Suprapubic skin (tissue), 4 donors: Measurements from ENCODE around the gene ARIH1. TPM values are rescaled to one million over a fixed set of nuclear protein-coding genes. Genes with fewer than 3 reads are reported as not detected.

Experiments
- DNase-seq, 2 donors: peaks; one replicate each; pipeline ENCODE4 v3.0.0-alpha.2; 2019; ENCODE audit warnings: low spot score in 2 of 2
- H3K27ac ChIP-seq: fragments of 200-600 bp; sonication (generic); one replicate; pipeline ENCODE4 v1.5.1; 2019
- H3K27me3 ChIP-seq: fragments of 200-600 bp; sonication (generic); one replicate; pipeline ENCODE4 v1.5.1; 2019
- H3K36me3 ChIP-seq: fragments of 200-600 bp; sonication (generic); one replicate; pipeline ENCODE4 v1.5.1; 2019
- H3K4me1 ChIP-seq: fragments of 200-600 bp; sonication (generic); one replicate; pipeline ENCODE4 v1.5.1; 2019
- H3K4me3 ChIP-seq: fragments of 200-600 bp; sonication (generic); one replicate; pipeline ENCODE4 v1.5.1; 2019; ENCODE audit warnings: mild to moderate bottlenecking
- H3K9me3 ChIP-seq: fragments of 200-600 bp; sonication (generic); one replicate; pipeline ENCODE4 v1.5.1; 2019
- CTCF ChIP-seq, 2 donors: fragments of 200-600 bp in 1 of 2; fragments of 450-650 bp in 1 of 2; sonication (generic) in 1 of 2; IDR thresholded peaks; one replicate each; pipeline ENCODE4 v1.5.1; 2016 to 2019; ENCODE audit warnings: antibody characterized with exemption in 2 of 2, mild to moderate bottlenecking in 1 of 2, moderate library complexity in 1 of 2
- EP300 ChIP-seq: sonication (generic); formaldehyde crosslinking; IDR thresholded peaks from one replicate; pipeline ENCODE4 v1.6.1; 2017; ENCODE audit warnings: antibody characterized with exemption
- POLR2A ChIP-seq, 2 donors: fragments of 450-650 bp; IDR thresholded peaks; one replicate each; pipeline ENCODE4 v1.6.1; 2017; ENCODE audit warnings: antibody characterized with exemption in 2 of 2, mild to moderate bottlenecking in 2 of 2, moderate library complexity in 2 of 2
- POLR2AphosphoS5 ChIP-seq, 3 donors: sonication (generic); formaldehyde crosslinking; IDR thresholded peaks; one replicate each; pipeline ENCODE4 v1.6.1; 2017; ENCODE audit warnings: antibody characterized with exemption in 3 of 3
- WGBS: methylation state at CpG from one replicate; pipeline ENCODE4 v1.1.5; 2018; 5-methylcytosine and 5-hydroxymethylcytosine counted together
- total RNA-seq, 4 donors: library from RNA; depleted of rRNA; stranded (reverse); fragments of >200 nt; gene quantifications; one replicate each; pipeline ENCODE4 v1.1.0, GENCODE V29; 2016

ARIH1 gene
- total RNA-seq, 4 donors from 2014 or later: 73.1 to 84.8 (median 78.0) TPM

- peaks cover 61% of the 10 kb centered on the region for H3K4me1 ChIP-seq
- 70% methylated on average over 1 of the region's 1 CpG for WGBS
- H3K36me3 ChIP-seq: no peaks in the 10 kb centered on the region
Measured at GRCh38 chr15:72487070-72487797, 13.1 kb downstream of the ARIH1 start.

DNA sequence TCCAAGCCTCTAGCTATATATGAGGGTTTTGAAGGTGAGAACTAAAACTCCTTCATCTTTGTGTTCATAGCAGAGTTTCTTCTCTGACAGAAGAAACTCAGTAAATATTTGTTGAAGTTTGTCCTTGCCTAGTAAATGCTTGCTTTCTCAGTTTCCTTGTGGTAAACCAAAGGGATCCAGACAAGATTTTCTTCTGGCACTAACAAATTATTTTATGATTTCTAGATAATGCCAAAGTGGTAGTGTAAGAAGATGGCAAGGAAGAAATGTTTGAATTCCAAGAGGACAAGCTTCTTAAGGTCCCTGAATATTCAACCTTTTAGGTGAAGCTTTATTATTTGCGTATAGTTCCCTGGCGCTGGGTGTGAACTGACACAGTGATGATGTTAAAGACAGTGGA is 14.4 kb downstream of the ARIH1 start:
- peaks cover 68% of the 10 kb centered on the region for H3K4me1 ChIP-seq
- no peak overlapping the region for H3K27ac ChIP-seq
- H3K9me3 ChIP-seq: no peaks in the 10 kb centered on the region
- no peaks in the 10 kb centered on the region for H3K27me3 ChIP-seq
- no peak for DNase-seq
- H3K36me3 ChIP-seq: no peaks in the 10 kb centered on the region
- 95% methylated on average over 2 of the region's 2 CpGs for WGBS
- H3K4me3 ChIP-seq: no peak overlapping the region
- TF ChIP-seq CTCF (IDR thresholded peaks at IDR 0.05) (no peak), EP300 (no peak), POLR2AphosphoS5 (IDR thresholded peaks at IDR 0.05) (no peak), POLR2A (IDR thresholded peaks at IDR 0.05) (no peak)

More at GRCh38 chr15:72487070-72487797, 13.1 kb downstream of the ARIH1 start:
- Histone ChIP-seq H3K9me3 (no peaks in the 10 kb centered on the region), H3K27ac (no peak overlapping the region), H3K27me3 (no peaks in the 10 kb centered on the region), H3K4me3 (no peak overlapping the region)
- no peak for TF ChIP-seq EP300
- DNase-seq: no peak

DNA sequence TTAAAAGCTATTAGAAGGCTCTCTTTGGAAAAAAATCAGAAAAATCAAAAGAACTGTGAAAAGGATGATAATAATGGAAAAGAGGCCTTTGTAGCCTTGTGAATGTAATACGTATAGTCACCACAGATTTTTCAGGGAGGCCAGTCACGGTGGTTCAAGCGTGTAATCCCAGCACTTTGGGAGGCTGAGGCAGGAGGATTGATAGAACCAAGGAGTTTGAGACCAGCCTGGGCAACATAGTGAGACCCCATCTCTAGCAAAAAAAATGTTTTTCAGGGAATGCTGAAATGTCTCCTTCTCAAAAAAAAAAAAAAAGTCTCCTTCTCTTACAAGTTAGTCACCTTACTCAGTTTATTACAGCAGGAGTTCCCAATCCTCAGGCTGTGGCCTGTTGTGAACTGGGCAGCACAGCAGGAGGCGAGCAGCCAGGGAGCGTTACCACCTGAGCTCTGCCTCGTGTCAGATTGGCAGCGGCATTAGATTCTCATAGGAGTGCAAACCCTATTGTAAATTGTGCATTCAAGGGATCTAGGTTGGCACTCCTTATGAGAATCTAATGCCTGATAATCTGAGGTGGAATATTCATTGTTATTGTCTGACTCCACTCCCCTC is 15.9 kb downstream of the ARIH1 start:
- peaks cover 81% of the 10 kb centered on the region for H3K4me1 ChIP-seq
- no peaks in the 10 kb centered on the region for H3K36me3 ChIP-seq
- no peak for DNase-seq
- no peaks in the 10 kb centered on the region for H3K27me3 ChIP-seq
- H3K27ac ChIP-seq: no peak overlapping the region
- 94% methylated on average over 7 of the region's 7 CpGs for WGBS
- TF ChIP-seq CTCF (IDR thresholded peaks at IDR 0.05) (no peak), POLR2AphosphoS5 (IDR thresholded peaks at IDR 0.05) (no peak), EP300 (no peak), POLR2A (IDR thresholded peaks at IDR 0.05) (no peak)
- H3K4me3 ChIP-seq: no peak overlapping the region
- H3K9me3 ChIP-seq: no peaks in the 10 kb centered on the region

DNA sequence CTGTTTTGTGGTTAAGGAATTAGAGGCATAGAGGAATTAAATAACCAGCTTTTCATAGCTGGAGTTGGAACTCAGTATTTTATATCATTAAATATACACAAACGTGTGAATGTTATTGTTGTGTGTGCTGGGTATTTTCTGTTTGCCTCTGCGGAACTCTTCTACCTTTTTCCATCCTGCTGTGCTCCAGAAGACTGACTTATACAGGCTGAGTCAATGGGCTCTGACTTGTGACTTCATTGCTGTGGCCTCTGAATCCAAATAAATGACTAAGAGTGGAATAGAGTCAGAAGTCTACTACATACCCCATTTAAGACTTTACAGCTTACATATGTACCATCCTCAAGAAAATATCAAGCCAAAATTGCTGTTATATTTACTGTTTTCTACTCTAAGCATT is 17.6 kb downstream of the ARIH1 start:
- WGBS: 32% methylated on average over 2 of the region's 2 CpGs
- Histone ChIP-seq H3K27ac (no peak overlapping the region), H3K27me3 (no peaks in the 10 kb centered on the region), H3K36me3 (no peaks in the 10 kb centered on the region), H3K4me1 (peaks cover 94% of the 10 kb centered on the region), H3K9me3 (no peaks in the 10 kb centered on the region), H3K4me3 (no peak overlapping the region)
- no peak for DNase-seq
- TF ChIP-seq POLR2AphosphoS5 (IDR thresholded peaks at IDR 0.05) (no peak), POLR2A (IDR thresholded peaks at IDR 0.05) (no peak), CTCF (IDR thresholded peaks at IDR 0.05) (no peak), EP300 (no peak)

GRCh38 chr15:72492733-72493132 is 18.6 kb downstream of the ARIH1 start:
- peaks cover 87% of the 10 kb centered on the region for H3K4me1 ChIP-seq
- TF ChIP-seq POLR2AphosphoS5 (IDR thresholded peaks at IDR 0.05) (no peak), POLR2A (IDR thresholded peaks at IDR 0.05) (no peak), CTCF (IDR thresholded peaks at IDR 0.05) (no peak), EP300 (no peak)

More at GRCh38 chr15:72492733-72493132, 18.6 kb downstream of the ARIH1 start:
- Histone ChIP-seq H3K27ac (no peak overlapping the region), H3K9me3 (no peaks in the 10 kb centered on the region), H3K36me3 (no peaks in the 10 kb centered on the region), H3K4me3 (no peak overlapping the region), H3K27me3 (no peaks in the 10 kb centered on the region)
- DNase-seq: no peak
